Measurements from ENCODE around the gene CIART. TPM values are rescaled to one million over a fixed set of nuclear protein-coding genes. Genes with fewer than 3 reads are reported as not detected.

Gene CIART
- total RNA-seq, 2 experiments from 2014 or later = 4.0 to 4.5 TPM

GRCh38 chr1:150259217-150259616, 23.1 kb upstream of the CIART start:
- no peak overlapping the region for H3K4me3 Mint-ChIP-seq
- ChIA-PET CTCF (no interaction called here), POLR2A (interaction anchor here (0.9 to 1.4 kb wide), 2 partner anchors 10 to 46 kb away, joined by 3 to 4 read pairs; no protein-coding TSS in a partner anchor)

GRCh38 chr1:150259758-150260669, 22.3 kb upstream of the CIART start:
- H3K4me3 Mint-ChIP-seq = no peak overlapping the region
- DNase-seq = no peak
- H3K36me3 ChIP-seq (ENCODE audit: insufficient read depth, low read length) = peaks cover 7% of the 10 kb centered on the region
- intact Hi-C loops (cut with DNase I, micrococcal nuclease) = loop anchor here (5.0 to 10.0 kb wide), 4 partner anchors 62 to 715 kb away; partner anchors contain the start of genes CERS2 (in 1 of the 2) and PRPF3 (in 1 of the 2)
- H3K27ac ChIP-seq (ENCODE audit: low read depth in 1 of 2, low read length in 2 of 2) = no peak overlapping the region
- peaks cover 17% of the 10 kb centered on the region for H3K4me1 ChIP-seq (ENCODE audit: insufficient read depth, low read length)
- peaks cover 40% of the 10 kb centered on the region for H3K27me3 Mint-ChIP-seq
- no peak for ATAC-seq (ENCODE audit: poor library complexity)
- peaks cover 12% of the 10 kb centered on the region for H3K4me1 Mint-ChIP-seq (ENCODE audit: low read depth)
- ChIA-PET CTCF (no interaction called here), POLR2A (interaction anchor here (0.6 to 1.4 kb wide), 3 partner anchors 11 to 46 kb away, joined by 3 to 5 read pairs (median 4); no protein-coding TSS in a partner anchor)
- TF ChIP-seq CTCF (IDR thresholded peaks at IDR 0.05) = no peak
- H3K27me3 ChIP-seq (ENCODE audit: control insufficient read depth in 1 of 2, insufficient read depth in 2 of 2, low read length in 2 of 2) = peaks cover 27 to 28% of the 10 kb centered on the region in 2 experiments
- no peak overlapping the region for H3K27ac Mint-ChIP-seq
- no peaks in the 10 kb centered on the region for H3K9me3 ChIP-seq (ENCODE audit: control insufficient read depth in 1 of 2, insufficient read depth in 1 of 2, low read length in 2 of 2)
- H3K36me3 Mint-ChIP-seq (ENCODE audit: low read depth) = peaks cover 7% of the 10 kb centered on the region
- no peaks in the 10 kb centered on the region for H3K9me3 Mint-ChIP-seq
- no peak overlapping the region for H3K4me3 ChIP-seq (ENCODE audit: low read length)

More at GRCh38 chr1:150259217-150259616, 23.1 kb upstream of the CIART start:
- H3K4me3 ChIP-seq (ENCODE audit: low read length) = no peak overlapping the region
- H3K4me1 ChIP-seq (ENCODE audit: insufficient read depth, low read length) = peaks cover 17% of the 10 kb centered on the region
- ATAC-seq (ENCODE audit: poor library complexity) = no peak
- TF ChIP-seq CTCF (IDR thresholded peaks at IDR 0.05) = no peak
- Mint-ChIP-seq H3K36me3 (ENCODE audit: low read depth) (no peaks in the 10 kb centered on the region), H3K27me3 (peaks cover 40% of the 10 kb centered on the region), H3K27ac (no peak overlapping the region), H3K4me1 (ENCODE audit: low read depth) (peaks cover 12% of the 10 kb centered on the region), H3K9me3 (no peaks in the 10 kb centered on the region)
- no peaks in the 10 kb centered on the region for H3K9me3 ChIP-seq (ENCODE audit: control insufficient read depth in 1 of 2, insufficient read depth in 1 of 2, low read length in 2 of 2)
- intact Hi-C loops (cut with DNase I, micrococcal nuclease) = loop anchor here (5.0 to 10.0 kb wide), 4 partner anchors 63 to 716 kb away; partner anchors contain the start of genes CERS2 (in 1 of the 2) and PRPF3 (in 1 of the 2)
- no peak overlapping the region for H3K27ac ChIP-seq (ENCODE audit: low read depth in 1 of 2, low read length in 2 of 2)
- no peaks in the 10 kb centered on the region for H3K36me3 ChIP-seq (ENCODE audit: insufficient read depth, low read length)
- H3K27me3 ChIP-seq (ENCODE audit: control insufficient read depth in 1 of 2, insufficient read depth in 2 of 2, low read length in 2 of 2) = peaks cover 27 to 28% of the 10 kb centered on the region in 2 experiments
- DNase-seq = no peak

DNA sequence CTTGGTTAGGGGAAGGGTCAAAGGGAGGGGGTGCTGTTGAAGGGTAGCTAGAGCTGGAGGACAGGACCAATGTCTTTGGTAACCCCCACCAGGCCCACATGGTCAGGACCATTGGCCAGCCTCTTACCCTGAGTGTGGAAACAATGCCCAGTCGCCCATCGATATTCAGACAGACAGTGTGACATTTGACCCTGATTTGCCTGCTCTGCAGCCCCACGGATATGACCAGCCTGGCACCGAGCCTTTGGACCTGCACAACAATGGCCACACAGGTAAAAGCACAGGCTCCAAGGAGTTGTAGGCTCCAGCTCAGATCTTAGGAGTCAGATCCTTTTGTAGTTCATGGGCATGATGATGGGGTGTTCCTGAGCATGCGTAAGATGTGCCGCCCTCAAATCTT, 21.0 kb upstream of the CIART start:
- DNase-seq (no peak), ATAC-seq (ENCODE audit: poor library complexity) (no peak)
- Mint-ChIP-seq H3K27ac (no peak overlapping the region), H3K27me3 (peaks cover 29% of the 10 kb centered on the region), H3K9me3 (no peaks in the 10 kb centered on the region), H3K4me3 (no peak overlapping the region), H3K4me1 (ENCODE audit: low read depth) (peaks cover 7% of the 10 kb centered on the region), H3K36me3 (ENCODE audit: low read depth) (peaks cover 21% of the 10 kb centered on the region)
- ChIA-PET POLR2A (interaction anchor here (1.4 to 1.8 kb wide), 2 partner anchors 20 to 26 kb away, joined by 4 to 5 read pairs; no protein-coding TSS in a partner anchor), CTCF (no interaction called here)
- Histone ChIP-seq H3K4me1 (ENCODE audit: insufficient read depth, low read length) (peaks cover 6% of the 10 kb centered on the region), H3K4me3 (ENCODE audit: low read length) (no peak overlapping the region), H3K27me3 (ENCODE audit: control insufficient read depth in 1 of 2, insufficient read depth in 2 of 2, low read length in 2 of 2) (peaks cover 23 to 25% of the 10 kb centered on the region in 2 experiments), H3K27ac (ENCODE audit: low read depth in 1 of 2, low read length in 2 of 2) (no peak overlapping the region), H3K36me3 (ENCODE audit: insufficient read depth, low read length) (peaks cover 20% of the 10 kb centered on the region), H3K9me3 (ENCODE audit: control insufficient read depth in 1 of 2, insufficient read depth in 1 of 2, low read length in 2 of 2) (no peaks in the 10 kb centered on the region)
- no peak for TF ChIP-seq CTCF (IDR thresholded peaks at IDR 0.05)
- intact Hi-C loops (cut with DNase I, micrococcal nuclease) = no loop called here

All from CD4-positive, alpha-beta T cell (primary cell).